ENCODE results near the gene ATP6V1A.

DNA sequence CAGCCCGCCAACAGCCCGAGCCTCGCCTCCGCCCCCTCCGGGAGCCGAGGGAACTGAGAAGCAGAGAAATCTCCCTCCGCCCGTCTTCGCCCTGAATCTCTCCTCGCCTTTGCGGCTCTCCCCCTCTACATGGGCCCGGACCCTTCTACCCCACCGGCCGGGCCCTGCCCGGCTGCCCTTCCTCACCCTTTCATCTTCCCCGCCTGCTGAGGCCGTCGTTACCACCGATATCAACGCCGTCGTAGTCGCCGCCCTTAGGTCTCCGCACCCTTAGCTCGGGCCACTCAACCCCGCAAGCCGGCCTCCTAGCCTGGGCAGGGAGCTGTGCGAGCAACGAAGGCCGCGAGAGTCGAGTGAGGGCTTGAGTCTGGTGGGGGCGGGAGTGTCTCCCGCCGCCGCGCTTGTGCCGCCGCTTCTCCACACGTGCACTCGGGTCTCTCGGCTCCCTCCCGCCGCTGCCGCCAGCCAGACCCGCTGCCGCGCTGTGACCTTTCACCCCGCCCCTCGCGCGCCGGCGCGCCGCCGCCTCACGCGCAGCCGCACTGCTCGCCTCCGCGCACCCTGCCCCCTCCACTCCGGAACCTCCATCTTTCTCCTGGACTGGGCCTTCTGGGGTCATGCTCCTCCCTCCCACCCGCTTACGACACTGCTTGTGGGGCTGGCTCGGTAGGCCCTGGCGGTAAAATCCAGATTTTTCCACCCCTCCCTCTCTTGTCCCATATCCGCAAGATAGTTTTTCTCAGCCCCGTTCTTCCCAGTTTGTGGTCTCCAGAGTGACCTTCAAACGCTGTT, 883 bp upstream of the ATP6V1A start, which contains the start of gene NAA50:
- TF ChIP-seq, protein P1, sequence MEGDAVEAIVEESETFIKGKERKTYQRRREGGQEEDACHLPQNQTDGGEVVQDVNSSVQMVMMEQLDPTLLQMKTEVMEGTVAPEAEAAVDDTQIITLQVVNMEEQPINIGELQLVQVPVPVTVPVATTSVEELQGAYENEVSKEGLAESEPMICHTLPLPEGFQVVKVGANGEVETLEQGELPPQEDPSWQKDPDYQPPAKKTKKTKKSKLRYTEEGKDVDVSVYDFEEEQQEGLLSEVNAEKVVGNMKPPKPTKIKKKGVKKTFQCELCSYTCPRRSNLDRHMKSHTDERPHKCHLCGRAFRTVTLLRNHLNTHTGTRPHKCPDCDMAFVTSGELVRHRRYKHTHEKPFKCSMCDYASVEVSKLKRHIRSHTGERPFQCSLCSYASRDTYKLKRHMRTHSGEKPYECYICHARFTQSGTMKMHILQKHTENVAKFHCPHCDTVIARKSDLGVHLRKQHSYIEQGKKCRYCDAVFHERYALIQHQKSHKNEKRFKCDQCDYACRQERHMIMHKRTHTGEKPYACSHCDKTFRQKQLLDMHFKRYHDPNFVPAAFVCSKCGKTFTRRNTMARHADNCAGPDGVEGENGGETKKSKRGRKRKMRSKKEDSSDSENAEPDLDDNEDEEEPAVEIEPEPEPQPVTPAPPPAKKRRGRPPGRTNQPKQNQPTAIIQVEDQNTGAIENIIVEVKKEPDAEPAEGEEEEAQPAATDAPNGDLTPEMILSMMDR (IDR thresholded peaks at IDR 0.05) = no peak
- TF ChIP-seq POLR2AphosphoS5 (IDR thresholded peaks at IDR 0.05) (peak; percentile 77 to 95 (median 90)), EP300 (IDR thresholded peaks at IDR 0.05) (no peak)
